IMR-90 (cell line): ENCODE measurements around the gene LDHAL6A. TPM values are rescaled to one million over a fixed set of nuclear protein-coding genes. Genes with fewer than 3 reads are reported as not detected.

Source experiments
- ATAC-seq: fragments of 200-7000 bp; cut with Tn5 transposase; 2 replicates; pipeline ENCODE4 v1.9.1; 2020; ENCODE audit warnings: low read depth, mild to moderate bottlenecking, moderate library complexity
- BruUV-seq: library from RNA; stranded (reverse); fragments of 400-500 nt; replicated peaks from 2 replicates; lab custom pipeline; 2021; lab: Mats Ljungman, UMichigan
- CTCF ChIA-PET: fragments of 300-600 bp; formaldehyde crosslinking; extraction: SDS; loops from one replicate; lab custom pipeline; 2021; ENCODE audit warnings: antibody characterized with exemption; lab: Yijun Ruan, JAX
- POLR2A ChIA-PET: fragments of 300-600 bp; sonication (Branson Sonifier 250); formaldehyde crosslinking; loops from one replicate; lab custom pipeline; 2022; ENCODE audit warnings: antibody characterized with exemption; ENCODE audit not compliant: unreplicated experiment; lab: Charles Lee
- DNase-seq: peaks from one replicate; pipeline ENCODE4 v3.0.0; 2013
- H2AFZ ChIP-seq: replicated peaks from 2 replicates; pipeline ENCODE3; 2013; ENCODE audit warnings: low read length, mild to moderate bottlenecking; ENCODE audit not compliant: poor library complexity
- H2AK5ac ChIP-seq: 2 replicates; pipeline ENCODE4 v1.6.1; 2013; ENCODE audit warnings: low read depth, low read length, inconsistent platforms
- H2AK9ac ChIP-seq: replicated peaks from 2 replicates; pipeline ENCODE3; 2013; ENCODE audit warnings: mild to moderate bottlenecking, low read depth, low read length, moderate library complexity; ENCODE audit not compliant: poor library complexity
- H2BK120ac ChIP-seq: 2 replicates; pipeline ENCODE4 v1.6.1; 2013; ENCODE audit warnings: low read depth, low read length, inconsistent platforms
- H2BK15ac ChIP-seq: 3 replicates; pipeline ENCODE4 v1.6.1; 2013; ENCODE audit warnings: low read depth, low read length, inconsistent platforms
- H2BK20ac ChIP-seq: 2 replicates; pipeline ENCODE4 v1.6.1; 2013; ENCODE audit warnings: low read depth, mild to moderate bottlenecking, inconsistent platforms, low read length, moderate library complexity
- H2BK5ac ChIP-seq: 2 replicates; pipeline ENCODE4 v1.6.1; 2013; ENCODE audit warnings: mild to moderate bottlenecking, low read depth, low read length, inconsistent platforms; ENCODE audit not compliant: poor library complexity, severe bottlenecking
- H3K14ac ChIP-seq: replicated peaks from 2 replicates; pipeline ENCODE4 v1.6.1; 2013; ENCODE audit warnings: low read depth, low read length, inconsistent platforms
- H3K18ac ChIP-seq: 2 replicates; pipeline ENCODE4 v1.6.1; 2013; ENCODE audit warnings: low read depth, low read length, control low read depth
- H3K23ac ChIP-seq: 2 replicates; pipeline ENCODE4 v1.6.1; 2013; ENCODE audit warnings: low read depth, low read length, inconsistent platforms
- H3K27ac ChIP-seq: 2 replicates; pipeline ENCODE4 v1.5.1; 2013; ENCODE audit warnings: mild to moderate bottlenecking, control low read depth, low read length; ENCODE audit not compliant: insufficient read depth
- H3K27me3 ChIP-seq: 2 replicates; pipeline ENCODE4 v1.6.1; 2013; ENCODE audit warnings: low read length; ENCODE audit not compliant: control insufficient read depth, insufficient read depth
- H3K36me3 ChIP-seq: 2 replicates; pipeline ENCODE4 v1.6.1; 2013; ENCODE audit warnings: low read length, mixed read lengths; ENCODE audit not compliant: control insufficient read depth, insufficient read depth
- H3K4ac ChIP-seq: 2 replicates; pipeline ENCODE4 v1.6.1; 2013; ENCODE audit warnings: low read depth, low read length, inconsistent platforms
- H3K4me1 ChIP-seq: 2 replicates; pipeline ENCODE4 v1.6.1; 2013; ENCODE audit warnings: low read length, mixed read lengths; ENCODE audit not compliant: control insufficient read depth, insufficient read depth
- H3K4me2 ChIP-seq: 2 replicates; pipeline ENCODE4 v1.6.1; 2013; ENCODE audit warnings: low read depth, mild to moderate bottlenecking, control low read depth, low read length, moderate library complexity
- H3K4me3 ChIP-seq: 2 replicates; pipeline ENCODE4 v1.5.1; 2013; ENCODE audit warnings: low read depth, mild to moderate bottlenecking, control low read depth, low read length, moderate library complexity; ENCODE audit not compliant: insufficient read depth
- H3K56ac ChIP-seq: 2 replicates; pipeline ENCODE4 v1.6.1; 2013; ENCODE audit warnings: low read length, inconsistent platforms; ENCODE audit not compliant: insufficient read depth; ENCODE audit errors: extremely low read depth
- H3K79me1 ChIP-seq, 2 experiments: 2 replicates each; pipeline ENCODE4 v1.6.1; 2013; ENCODE audit warnings: low read length in 2 of 2, inconsistent platforms in 1 of 2, low read depth in 1 of 2
- H3K9ac ChIP-seq: 2 replicates; pipeline ENCODE4 v1.6.1; 2013; ENCODE audit warnings: low read depth, low read length, control low read depth
- H3K9me1 ChIP-seq: 2 replicates; pipeline ENCODE4 v1.6.1; 2013; ENCODE audit warnings: low read length, inconsistent platforms; ENCODE audit not compliant: insufficient read depth
- H3K9me3 ChIP-seq: 2 replicates; pipeline ENCODE4 v1.6.1; 2013; ENCODE audit warnings: low read length; ENCODE audit not compliant: control insufficient read depth, insufficient read depth
- H4K20me1 ChIP-seq: 2 replicates; pipeline ENCODE4 v1.6.1; 2013; ENCODE audit warnings: low read length, inconsistent platforms; ENCODE audit not compliant: insufficient read depth
- H4K5ac ChIP-seq: 2 replicates; pipeline ENCODE4 v1.6.1; 2013; ENCODE audit warnings: mild to moderate bottlenecking, low read depth, low read length, control low read depth
- H4K8ac ChIP-seq, 2 experiments: 2 replicates each; pipeline ENCODE4 v1.6.1; 2013; ENCODE audit warnings: low read depth in 2 of 2, low read length in 2 of 2, control low read depth in 1 of 2, inconsistent platforms in 1 of 2
- H4K91ac ChIP-seq: 2 replicates; pipeline ENCODE4 v1.6.1; 2013; ENCODE audit warnings: low read depth, low read length, inconsistent platforms; ENCODE audit not compliant: insufficient read depth
- CTCF ChIP-seq: conservative IDR thresholded peaks from 2 replicates; pipeline ENCODE4 v1.5.1; 2012; ENCODE audit warnings: mild to moderate bottlenecking, low read depth, low read length, improper control_type of control experiment
- ELK1 ChIP-seq: fragments of 150-350 bp; IDR thresholded peaks from 2 replicates; pipeline ENCODE4 v1.6.1; 2016; ENCODE audit warnings: low read depth, mild to moderate bottlenecking, low read length, moderate library complexity, borderline replicate concordance
- RFX5 ChIP-seq: IDR thresholded peaks from 2 replicates; pipeline ENCODE4 v1.8.0; 2012; ENCODE audit warnings: low read depth, mild to moderate bottlenecking, low read length, moderate library complexity
- USF2 ChIP-seq: fragments of 150-350 bp; IDR thresholded peaks from 2 replicates; pipeline ENCODE4 v1.6.1; 2017; ENCODE audit warnings: mild to moderate bottlenecking, antibody characterized with exemption, low read length, low read depth
- WGBS, 2 experiments: methylation state at CpG; one replicate each; pipeline versions ENCODE4 v1.1.5 to v1.1.7; 2013; ENCODE audit warnings: missing lambda C conversion rate in 2 of 2; ENCODE audit not compliant: insufficient read length in 1 of 2; ENCODE audit errors: extremely low coverage in 2 of 2; 5-methylcytosine and 5-hydroxymethylcytosine counted together
- dilution Hi-C: fragments of 300-500 bp; cut with HindIII; formaldehyde crosslinking; loops from one replicate; pipeline ENCODE4 v1.14.3; 2018; ENCODE audit warnings: low sequenced_read_pairs; ENCODE audit not compliant: unreplicated experiment
- in situ Hi-C: fragments of 300-500 bp; cut with MboI; formaldehyde crosslinking; loops from 3 replicates; pipeline ENCODE4 v1.14.3; 2019; ENCODE audit warnings: low sequenced_read_pairs, inconsistent platforms, mixed read lengths
- intact Hi-C: fragments of 100-400 bp; cut with micrococcal nuclease; formaldehyde crosslinking; loops from 2 replicates; pipeline ENCODE4 v1.10.0; 2022
- polyA plus RNA-seq, 3 experiments: library from polyadenylated mRNA; depleted of rRNA; stranded (reverse); fragments of >200 nt; gene quantifications; 2 replicates each; pipeline ENCODE4 v1.2.3, GENCODE V29; 2012; ENCODE audit warnings: low replicate concordance in 1 of 3
- total RNA-seq: library from RNA; depleted of rRNA; stranded (reverse); fragments of >200 nt; gene quantifications from 2 replicates; pipeline ENCODE4 v1.2.3, GENCODE V29; 2012

LDHAL6A gene
- total and polyA plus RNA-seq, 2 of the 4 experiments (the other 2 are of a cell fraction) = not detected

DNA sequence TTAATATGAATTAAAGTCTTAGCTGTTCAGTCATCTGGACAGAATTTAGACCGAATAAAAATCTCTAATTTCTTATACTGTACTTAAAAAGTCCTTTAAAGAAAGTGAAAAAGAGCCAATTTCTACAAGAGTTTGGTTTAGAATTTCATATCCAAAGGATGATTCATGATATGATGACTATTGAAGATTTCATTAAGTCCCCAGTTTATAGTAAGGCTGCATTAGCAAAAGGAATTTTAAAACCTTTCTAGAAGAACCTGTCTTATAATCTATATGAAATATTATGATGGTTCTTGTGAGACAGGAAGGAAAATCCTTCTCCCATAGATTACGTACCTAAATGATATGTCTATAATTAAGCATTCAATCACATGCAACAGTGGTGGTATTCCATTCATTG is 36.3 kb downstream of the LDHAL6A start:
- no peak overlapping the region for H4K91ac ChIP-seq
- peaks cover 9 to 13% of the 10 kb centered on the region in 2 experiments for H3K79me1 ChIP-seq
- H3K23ac ChIP-seq = no peak overlapping the region
- H2BK15ac ChIP-seq = no peak overlapping the region
- no peak overlapping the region for H2BK20ac ChIP-seq
- peaks cover 22% of the 10 kb centered on the region for H3K36me3 ChIP-seq
- no peaks in the 10 kb centered on the region; the same call in 1 of the 2 replicates for H4K20me1 ChIP-seq
- H3K4ac ChIP-seq = no peak overlapping the region
- no TSS peak for BruUV-seq
- no peak overlapping the region for H3K56ac ChIP-seq
- H3K27me3 ChIP-seq = no peaks in the 10 kb centered on the region
- H3K14ac ChIP-seq = no peak overlapping the region
- DNase-seq = peak; percentile 38
- CTCF ChIA-PET = no interaction called here
- H2AK5ac ChIP-seq = no peak overlapping the region
- no peak overlapping the region for H2AK9ac ChIP-seq
- TF ChIP-seq RFX5 = no peak
- no peak for TF ChIP-seq CTCF
- no peak for TF ChIP-seq USF2
- TF ChIP-seq ELK1 = no peak
- H3K9me1 ChIP-seq = no peaks in the 10 kb centered on the region; the same call in 1 of the 2 replicates
- no peak overlapping the region for H2BK120ac ChIP-seq
- ATAC-seq = peak; percentile 51
- H3K27ac ChIP-seq = no peak overlapping the region
- intact Hi-C loops (no loop called here), dilution Hi-C loops (no loop called here), in situ Hi-C loops (no loop called here)
- no peak overlapping the region for H2AFZ ChIP-seq
- H3K18ac ChIP-seq = no peak overlapping the region
- H4K5ac ChIP-seq = no peak overlapping the region
- no peak overlapping the region for H2BK5ac ChIP-seq
- no peak overlapping the region for H4K8ac ChIP-seq
- H3K4me1 ChIP-seq = peaks cover 2% of the 10 kb centered on the region; the same call in 1 of the 2 replicates
- H3K9me3 ChIP-seq = no peaks in the 10 kb centered on the region
- H3K4me3 ChIP-seq = no peak overlapping the region
- no peak overlapping the region for H3K4me2 ChIP-seq
- POLR2A ChIA-PET = no interaction called here
- H3K9ac ChIP-seq = no peak overlapping the region
- WGBS, 2 experiments = no CpG with 5 or more reads among the region's 2 CpGs
